Liver (tissue), 9 donors: ENCODE results near the gene ZNF226. TPM values are rescaled to one million over a fixed set of nuclear protein-coding genes. Genes with fewer than 3 reads are reported as not detected.
A peak's percentile ranks its signal among the peaks of the same experiment; 100 is the strongest.
"Not testable (repeated sequence)": the region's sequence is repeated elsewhere in the genome, so short reads cannot be mapped to it uniquely, and the experiment has no call there.

Experiments
- DNase-seq: peaks from one replicate; pipeline ENCODE4 v3.0.0-alpha.2; 2017; ENCODE audit warnings: low spot score
- H3K27ac ChIP-seq, 2 donors: one replicate each; pipeline ENCODE4 v1.7.0; 2013; ENCODE audit warnings: inconsistent platforms in 2 of 2, low read length in 2 of 2, control low read depth in 1 of 2, low read depth in 1 of 2, mild to moderate bottlenecking in 1 of 2
- H3K27me3 ChIP-seq, 4 donors: one replicate each; pipeline versions ENCODE4 v1.6.1 to v1.7.0; 2013; ENCODE audit warnings: low read length in 3 of 4, inconsistent platforms in 1 of 4, mild to moderate bottlenecking in 1 of 4, moderate library complexity in 1 of 4; ENCODE audit not compliant: control insufficient read depth in 4 of 4, insufficient read depth in 4 of 4
- H3K36me3 ChIP-seq, 4 donors: one replicate each; pipeline versions ENCODE4 v1.6.1 to v1.7.0; 2013; ENCODE audit warnings: low read length in 3 of 4, mild to moderate bottlenecking in 3 of 4, low read depth in 1 of 4, moderate library complexity in 1 of 4; ENCODE audit not compliant: control insufficient read depth in 4 of 4, insufficient read depth in 3 of 4
- H3K4me1 ChIP-seq, 4 donors: one replicate each; pipeline versions ENCODE4 v1.6.1 to v1.7.0; 2013; ENCODE audit warnings: low read length in 3 of 4, mild to moderate bottlenecking in 3 of 4, moderate library complexity in 1 of 4; ENCODE audit not compliant: control insufficient read depth in 4 of 4, insufficient read depth in 4 of 4
- H3K4me3 ChIP-seq, 3 donors: one replicate each; pipeline versions ENCODE4 v1.6.1 to v1.7.0; 2013; ENCODE audit warnings: low read length in 3 of 3, control low read depth in 1 of 3, low read depth in 1 of 3, mild to moderate bottlenecking in 1 of 3
- H3K9ac ChIP-seq, 2 donors: one replicate each; pipeline ENCODE4 v1.7.0; 2013; ENCODE audit warnings: low read length in 2 of 2, mild to moderate bottlenecking in 2 of 2, moderate library complexity in 2 of 2, control low read depth in 1 of 2, low read depth in 1 of 2
- H3K9me3 ChIP-seq, 4 donors: one replicate each; pipeline versions ENCODE4 v1.6.1 to v1.7.0; 2013; ENCODE audit warnings: low read length in 3 of 4; ENCODE audit not compliant: control insufficient read depth in 4 of 4
- CTCF ChIP-seq: fragments of 150-350 bp; IDR thresholded peaks from 2 replicates; pipeline ENCODE4 v1.5.1; 2017; ENCODE audit warnings: improper control_type of control experiment, low read depth, low read length; ENCODE audit not compliant: missing input control
- EGR1 ChIP-seq, 2 donors: IDR thresholded peaks; 2 replicates each; pipeline ENCODE4 v1.6.1; 2016 to 2018; ENCODE audit warnings: antibody characterized with exemption in 2 of 2, low read depth in 2 of 2
- FOXA1 ChIP-seq: IDR thresholded peaks from 2 replicates; pipeline ENCODE4 v1.6.1; 2016; ENCODE audit warnings: antibody characterized with exemption
- FOXA2 ChIP-seq: IDR thresholded peaks from 2 replicates; pipeline ENCODE4 v1.6.1; 2016; ENCODE audit warnings: antibody characterized with exemption
- GABPA ChIP-seq, 2 donors: IDR thresholded peaks in 1 of 2; conservative IDR thresholded peaks in 1 of 2; 2 replicates each; pipeline ENCODE4 v1.6.1; 2016; ENCODE audit warnings: antibody characterized with exemption in 2 of 2, mild to moderate bottlenecking in 1 of 2, moderate library complexity in 1 of 2
- HNF4A ChIP-seq, 2 donors: conservative IDR thresholded peaks; 2 replicates each; pipeline ENCODE4 v1.6.1; 2016; ENCODE audit warnings: antibody characterized with exemption in 2 of 2, mild to moderate bottlenecking in 2 of 2
- HNF4G ChIP-seq: IDR thresholded peaks from 2 replicates; pipeline ENCODE4 v1.6.1; 2016; ENCODE audit warnings: antibody characterized with exemption
- JUND ChIP-seq, 2 donors: IDR thresholded peaks; 2 replicates each; pipeline ENCODE4 v1.6.1; 2016; ENCODE audit warnings: antibody characterized with exemption in 2 of 2
- MAX ChIP-seq: IDR thresholded peaks from 2 replicates; pipeline ENCODE4 v1.6.1; 2016; ENCODE audit warnings: antibody characterized with exemption
- NR2F2 ChIP-seq: IDR thresholded peaks from 2 replicates; pipeline ENCODE4 v1.6.1; 2016; ENCODE audit warnings: antibody characterized with exemption
- RAD21 ChIP-seq, 2 donors: IDR thresholded peaks; 2 replicates each; pipeline ENCODE4 v1.6.1; 2016; ENCODE audit warnings: antibody characterized with exemption in 2 of 2, mild to moderate bottlenecking in 2 of 2
- REST ChIP-seq: IDR thresholded peaks from 2 replicates; pipeline ENCODE4 v1.6.1; 2016; ENCODE audit warnings: antibody characterized with exemption, mild to moderate bottlenecking
- RXRA ChIP-seq, 2 donors: IDR thresholded peaks; 2 replicates each; pipeline ENCODE4 v1.6.1; 2017 to 2018; ENCODE audit warnings: antibody characterized with exemption in 2 of 2, mild to moderate bottlenecking in 1 of 2
- SP1 ChIP-seq: IDR thresholded peaks from 2 replicates; pipeline ENCODE4 v1.6.1; 2018; ENCODE audit warnings: antibody characterized with exemption, mild to moderate bottlenecking
- TAF1 ChIP-seq: conservative IDR thresholded peaks from 2 replicates; pipeline ENCODE4 v1.6.1; 2016; ENCODE audit warnings: antibody characterized with exemption, mild to moderate bottlenecking
- YY1 ChIP-seq: IDR thresholded peaks from 2 replicates; pipeline ENCODE4 v1.6.1; 2016; ENCODE audit warnings: antibody characterized with exemption, mild to moderate bottlenecking
- WGBS: extraction: QIAGEN DNeasy Blood & Tissue Kit; methylation state at CpG from one replicate; pipeline ENCODE4 v1.1.7; 2013; 5-methylcytosine and 5-hydroxymethylcytosine counted together
- polyA plus RNA-seq, 2 donors: library from polyadenylated mRNA; stranded (reverse) in 1 of 2; unstranded in 1 of 2; fragments of 200-250 nt in 1 of 2; fragments of >200 nt in 1 of 2; fragmentation: Nextera tagmentation in 1 of 2; extraction: Ambion mirVana in 1 of 2; gene quantifications; one replicate each; pipeline versions ENCODE4 v1.2.1 to v1.2.3, GENCODE V29; 2013 to 2015
- total RNA-seq, 2 donors: library from RNA; depleted of rRNA; stranded (reverse); fragments of >200 nt; gene quantifications; one replicate each; pipeline ENCODE4 v1.2.3, GENCODE V29; 2014
- TF ChIP-seq, protein P1 (sequence below): IDR thresholded peaks from 2 replicates; pipeline ENCODE4 v1.6.1; 2016; ENCODE audit warnings: antibody characterized with exemption
- TF ChIP-seq, protein P2 (sequence below): IDR thresholded peaks from 2 replicates; pipeline ENCODE4 v1.6.1; 2016; ENCODE audit warnings: antibody characterized with exemption
- donor health status: healthy.
- donor health status: healthy.
- donor health status: healthy.
- donor health status: healthy.
- donor health status: healthy.

The ZNF226 gene
- 1 to 10 TPM; 6.4 to 8.5 TPM for total RNA-seq
- polyA plus RNA-seq = 10 to 100 TPM in 1 of 2 donors, 1 to 10 TPM in 1; 8.4 to 10.6 TPM

DNA sequence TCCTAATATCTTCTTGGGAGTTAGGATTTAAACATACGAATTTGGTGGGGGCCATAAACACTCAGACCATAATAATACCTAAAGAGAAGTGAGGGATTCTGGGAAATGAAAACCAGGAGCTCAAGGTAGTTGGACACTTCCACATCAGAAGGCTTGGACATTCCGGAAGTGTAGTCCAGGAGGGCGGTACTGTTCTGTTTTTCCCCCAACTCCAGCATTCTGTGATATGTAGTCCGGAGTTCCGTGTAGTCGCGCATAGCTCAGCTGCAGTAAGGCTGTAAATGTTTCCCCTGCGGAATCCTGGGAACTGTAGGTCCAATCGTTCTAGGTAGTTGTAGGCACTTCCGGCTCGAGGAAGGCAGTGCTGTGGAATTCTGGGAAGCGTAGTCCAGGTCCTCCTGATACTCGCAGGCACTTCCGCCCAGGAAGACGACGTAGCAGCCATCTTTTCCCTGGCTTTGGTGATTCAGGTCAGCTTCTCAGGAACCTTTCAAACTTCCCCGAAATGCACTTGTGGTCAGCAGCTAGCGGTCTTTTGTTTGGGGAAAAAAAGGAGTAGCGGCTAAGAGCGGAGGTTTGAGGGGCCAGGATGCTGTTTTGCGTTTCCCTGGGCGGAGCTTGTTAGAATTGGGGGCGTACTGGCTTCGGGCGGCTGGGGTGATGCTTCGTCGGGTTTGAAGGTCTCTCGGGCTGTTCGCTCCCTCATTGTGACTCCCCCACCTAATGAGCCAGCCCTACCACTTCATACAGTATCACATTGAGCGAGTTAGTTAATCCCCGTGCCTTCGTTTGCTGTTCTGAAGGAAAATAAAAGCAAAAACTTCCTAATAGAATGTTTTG, at the start of gene ZNF226:
Gene ZNF226, plus strand, starts transcription at position 428 of the 840 bp plus-strand sequence. CDS start 4,981 bp downstream, outside the sequence.
- H3K36me3 ChIP-seq = peaks cover 10 to 31% (median 26%) of the 10 kb centered on the region in 4 donors
- TF ChIP-seq RAD21 (IDR thresholded peaks at IDR 0.05) (peak in 1 of 2 donors; percentile 54), GABPA (IDR thresholded peaks at IDR 0.05 in 1 of 2, conservative IDR thresholded peaks at IDR 0.05 in 1 of 2) (peak; percentile 94 to 99), MAX (peak; percentile 99), JUND (IDR thresholded peaks at IDR 0.05) (peak; percentile 39 to 63), REST (peak; percentile 90), TAF1 (peak; percentile 93), YY1 (peak; percentile 99), HNF4G (no peak), RXRA (IDR thresholded peaks at IDR 0.05) (peak; percentile 64 to 68), FOXA2 (peak; percentile 44), EGR1 (IDR thresholded peaks at IDR 0.05; ENCODE audit: low read depth in 2 of 2) (peak; percentile 94 to 97), FOXA1 (no peak), NR2F2 (peak; percentile 57), CTCF (no peak), SP1 (peak; percentile 82), HNF4A (conservative IDR thresholded peaks at IDR 0.05) (peak; percentile 59 to 73)
- TF ChIP-seq, protein P1, sequence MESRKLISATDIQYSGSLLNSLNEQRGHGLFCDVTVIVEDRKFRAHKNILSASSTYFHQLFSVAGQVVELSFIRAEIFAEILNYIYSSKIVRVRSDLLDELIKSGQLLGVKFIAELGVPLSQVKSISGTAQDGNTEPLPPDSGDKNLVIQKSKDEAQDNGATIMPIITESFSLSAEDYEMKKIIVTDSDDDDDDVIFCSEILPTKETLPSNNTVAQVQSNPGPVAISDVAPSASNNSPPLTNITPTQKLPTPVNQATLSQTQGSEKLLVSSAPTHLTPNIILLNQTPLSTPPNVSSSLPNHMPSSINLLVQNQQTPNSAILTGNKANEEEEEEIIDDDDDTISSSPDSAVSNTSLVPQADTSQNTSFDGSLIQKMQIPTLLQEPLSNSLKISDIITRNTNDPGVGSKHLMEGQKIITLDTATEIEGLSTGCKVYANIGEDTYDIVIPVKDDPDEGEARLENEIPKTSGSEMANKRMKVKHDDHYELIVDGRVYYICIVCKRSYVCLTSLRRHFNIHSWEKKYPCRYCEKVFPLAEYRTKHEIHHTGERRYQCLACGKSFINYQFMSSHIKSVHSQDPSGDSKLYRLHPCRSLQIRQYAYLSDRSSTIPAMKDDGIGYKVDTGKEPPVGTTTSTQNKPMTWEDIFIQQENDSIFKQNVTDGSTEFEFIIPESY = peak; percentile 97
- TF ChIP-seq, protein P2, sequence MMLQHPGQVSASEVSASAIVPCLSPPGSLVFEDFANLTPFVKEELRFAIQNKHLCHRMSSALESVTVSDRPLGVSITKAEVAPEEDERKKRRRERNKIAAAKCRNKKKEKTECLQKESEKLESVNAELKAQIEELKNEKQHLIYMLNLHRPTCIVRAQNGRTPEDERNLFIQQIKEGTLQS = no peak
- H3K9me3 ChIP-seq = peaks cover 20 to 55% (median 33%) of the 10 kb centered on the region in 4 donors
- H3K27ac ChIP-seq = peak within 1 kb of the TSS; percentile 20 to 52
- no peaks in the 10 kb centered on the region for H3K27me3 ChIP-seq
- H3K9ac ChIP-seq = peak within 1 kb of the TSS; percentile 34 to 64
- WGBS = under 1% methylated on average over 32 of the region's 32 CpGs
- H3K4me3 ChIP-seq = peak within 1 kb of the TSS; percentile 77 to 84 (median 82)
- H3K4me1 ChIP-seq = peaks cover 0 to 16% (median 9%) of the 10 kb centered on the region in 4 donors
- DNase-seq = peak; percentile 77

- not testable (repeated sequence) for H3K4me1 ChIP-seq, H3K9ac ChIP-seq, DNase-seq, H3K4me3 ChIP-seq, H3K27ac ChIP-seq, H3K27me3 ChIP-seq
- peaks cover 2 to 71% (median 62%) of the 10 kb centered on the region in 4 donors for H3K36me3 ChIP-seq
- 96% methylated on average over 4 of the region's 4 CpGs for whole genome bisulfite sequencing
- H3K9me3 ChIP-seq = peaks cover under 1 to 41% (median 19%) of the 10 kb centered on the region in 4 donors
These were observed 43.7 kb upstream of the ZNF226 start for GRCh38 chr19:44121162-44121561.
